ENCODE results near the gene TMEM259. TPM values are rescaled to one million over a fixed set of nuclear protein-coding genes. Genes with fewer than 3 reads are reported as not detected.

TMEM259 gene
- total and polyA plus RNA-seq, 2 of the 13 experiments (the other 11 are each of a cell fraction or from before 2014, with no cell fraction given) = 64.7 to 164 TPM

DNA sequence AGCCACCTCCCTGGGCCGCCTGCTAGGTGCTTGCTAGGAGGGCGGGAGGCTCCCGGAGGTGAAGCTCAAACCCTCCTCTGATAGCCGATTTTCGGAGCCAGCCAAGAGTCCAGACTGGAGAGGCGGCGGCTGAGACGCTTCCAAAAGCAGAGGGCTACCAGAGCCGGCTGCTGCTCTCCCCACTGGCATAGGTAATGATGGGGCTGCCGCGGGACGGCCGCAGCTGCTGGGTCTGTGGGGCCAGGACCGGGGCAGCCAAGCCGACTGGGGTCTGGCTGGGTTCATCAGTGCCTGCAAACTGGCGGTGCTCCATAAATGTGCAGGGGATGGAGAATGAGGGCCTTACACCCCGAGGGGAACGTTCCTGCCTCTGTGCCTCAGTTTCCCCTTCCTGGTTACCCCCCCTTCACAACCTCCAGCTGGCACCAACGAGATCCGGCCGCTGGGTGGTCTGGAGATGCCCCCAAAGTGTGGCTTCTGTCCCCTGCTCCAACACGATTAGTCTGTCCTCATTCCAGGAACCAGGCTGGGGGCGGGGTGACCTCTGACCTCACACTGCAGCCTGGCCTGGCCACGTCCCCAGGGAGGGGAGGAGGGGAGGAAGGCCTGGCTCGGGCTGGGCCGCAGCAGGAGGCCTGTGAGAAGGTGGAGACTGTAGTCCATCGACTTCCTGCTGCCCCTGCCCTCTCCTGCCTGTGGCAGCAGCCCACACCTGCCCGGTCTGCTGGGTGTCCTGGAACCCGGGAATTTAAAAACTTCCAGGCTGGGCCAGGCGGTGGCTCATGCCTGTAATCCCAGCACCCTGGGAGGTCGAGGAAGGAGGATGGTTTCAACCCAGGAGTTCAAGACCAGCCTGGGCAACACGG lies 40.6 kb downstream of the TMEM259 start (continued):
- TF ChIP-seq, protein P1, sequence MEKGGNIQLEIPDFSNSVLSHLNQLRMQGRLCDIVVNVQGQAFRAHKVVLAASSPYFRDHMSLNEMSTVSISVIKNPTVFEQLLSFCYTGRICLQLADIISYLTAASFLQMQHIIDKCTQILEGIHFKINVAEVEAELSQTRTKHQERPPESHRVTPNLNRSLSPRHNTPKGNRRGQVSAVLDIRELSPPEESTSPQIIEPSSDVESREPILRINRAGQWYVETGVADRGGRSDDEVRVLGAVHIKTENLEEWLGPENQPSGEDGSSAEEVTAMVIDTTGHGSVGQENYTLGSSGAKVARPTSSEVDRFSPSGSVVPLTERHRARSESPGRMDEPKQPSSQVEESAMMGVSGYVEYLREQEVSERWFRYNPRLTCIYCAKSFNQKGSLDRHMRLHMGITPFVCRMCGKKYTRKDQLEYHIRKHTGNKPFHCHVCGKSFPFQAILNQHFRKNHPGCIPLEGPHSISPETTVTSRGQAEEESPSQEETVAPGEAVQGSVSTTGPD (CRISPR knock-in tag; IDR thresholded peaks at IDR 0.05) = no peak
- TF ChIP-seq ZNF598 (CRISPR knock-in tag; IDR thresholded peaks at IDR 0.05; ENCODE audit: borderline replicate concordance) = 0 out of 2 replicates have a peak, but pooled peaks have one; percentile 51
- TF ChIP-seq, protein P2, sequence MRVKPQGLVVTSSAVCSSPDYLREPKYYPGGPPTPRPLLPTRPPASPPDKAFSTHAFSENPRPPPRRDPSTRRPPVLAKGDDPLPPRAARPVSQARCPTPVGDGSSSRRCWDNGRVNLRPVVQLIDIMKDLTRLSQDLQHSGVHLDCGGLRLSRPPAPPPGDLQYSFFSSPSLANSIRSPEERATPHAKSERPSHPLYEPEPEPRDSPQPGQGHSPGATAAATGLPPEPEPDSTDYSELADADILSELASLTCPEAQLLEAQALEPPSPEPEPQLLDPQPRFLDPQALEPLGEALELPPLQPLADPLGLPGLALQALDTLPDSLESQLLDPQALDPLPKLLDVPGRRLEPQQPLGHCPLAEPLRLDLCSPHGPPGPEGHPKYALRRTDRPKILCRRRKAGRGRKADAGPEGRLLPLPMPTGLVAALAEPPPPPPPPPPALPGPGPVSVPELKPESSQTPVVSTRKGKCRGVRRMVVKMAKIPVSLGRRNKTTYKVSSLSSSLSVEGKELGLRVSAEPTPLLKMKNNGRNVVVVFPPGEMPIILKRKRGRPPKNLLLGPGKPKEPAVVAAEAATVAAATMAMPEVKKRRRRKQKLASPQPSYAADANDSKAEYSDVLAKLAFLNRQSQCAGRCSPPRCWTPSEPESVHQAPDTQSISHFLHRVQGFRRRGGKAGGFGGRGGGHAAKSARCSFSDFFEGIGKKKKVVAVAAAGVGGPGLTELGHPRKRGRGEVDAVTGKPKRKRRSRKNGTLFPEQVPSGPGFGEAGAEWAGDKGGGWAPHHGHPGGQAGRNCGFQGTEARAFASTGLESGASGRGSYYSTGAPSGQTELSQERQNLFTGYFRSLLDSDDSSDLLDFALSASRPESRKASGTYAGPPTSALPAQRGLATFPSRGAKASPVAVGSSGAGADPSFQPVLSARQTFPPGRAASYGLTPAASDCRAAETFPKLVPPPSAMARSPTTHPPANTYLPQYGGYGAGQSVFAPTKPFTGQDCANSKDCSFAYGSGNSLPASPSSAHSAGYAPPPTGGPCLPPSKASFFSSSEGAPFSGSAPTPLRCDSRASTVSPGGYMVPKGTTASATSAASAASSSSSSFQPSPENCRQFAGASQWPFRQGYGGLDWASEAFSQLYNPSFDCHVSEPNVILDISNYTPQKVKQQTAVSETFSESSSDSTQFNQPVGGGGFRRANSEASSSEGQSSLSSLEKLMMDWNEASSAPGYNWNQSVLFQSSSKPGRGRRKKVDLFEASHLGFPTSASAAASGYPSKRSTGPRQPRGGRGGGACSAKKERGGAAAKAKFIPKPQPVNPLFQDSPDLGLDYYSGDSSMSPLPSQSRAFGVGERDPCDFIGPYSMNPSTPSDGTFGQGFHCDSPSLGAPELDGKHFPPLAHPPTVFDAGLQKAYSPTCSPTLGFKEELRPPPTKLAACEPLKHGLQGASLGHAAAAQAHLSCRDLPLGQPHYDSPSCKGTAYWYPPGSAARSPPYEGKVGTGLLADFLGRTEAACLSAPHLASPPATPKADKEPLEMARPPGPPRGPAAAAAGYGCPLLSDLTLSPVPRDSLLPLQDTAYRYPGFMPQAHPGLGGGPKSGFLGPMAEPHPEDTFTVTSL (CRISPR knock-in tag; IDR thresholded peaks at IDR 0.05; ENCODE audit: borderline replicate concordance) = peak; percentile 53; the same call in 1 of the 2 replicates
- no peak for TF ChIP-seq DNMT3B (CRISPR knock-in tag; conservative IDR thresholded peaks at IDR 0.05)
- peak; percentile 75 for TF ChIP-seq MIXL1 (CRISPR knock-in tag; IDR thresholded peaks at IDR 0.05)
- TF ChIP-seq POLR2AphosphoS5 (IDR thresholded peaks at IDR 0.05; ENCODE audit: low read depth, low read length) = peak; percentile 75
- TF ChIP-seq ZNF747 (CRISPR knock-in tag; IDR thresholded peaks at IDR 0.05; ENCODE audit: borderline replicate concordance) = peak; percentile 77; the same call in 1 of the 2 replicates
- no peak for TF ChIP-seq ZNF703 (CRISPR knock-in tag; IDR thresholded peaks at IDR 0.05; ENCODE audit: borderline replicate concordance)
- no peak for TF ChIP-seq TBP (CRISPR knock-in tag; IDR thresholded peaks at IDR 0.05)
- peak; percentile 83; the same call in 1 of the 2 replicates for TF ChIP-seq ZSCAN21 (CRISPR knock-in tag; IDR thresholded peaks at IDR 0.05; ENCODE audit: borderline replicate concordance)
- TF ChIP-seq ZNF891 (CRISPR knock-in tag; IDR thresholded peaks at IDR 0.05) = no peak; the same call in 1 of the 2 replicates
- TF ChIP-seq, protein P3, sequence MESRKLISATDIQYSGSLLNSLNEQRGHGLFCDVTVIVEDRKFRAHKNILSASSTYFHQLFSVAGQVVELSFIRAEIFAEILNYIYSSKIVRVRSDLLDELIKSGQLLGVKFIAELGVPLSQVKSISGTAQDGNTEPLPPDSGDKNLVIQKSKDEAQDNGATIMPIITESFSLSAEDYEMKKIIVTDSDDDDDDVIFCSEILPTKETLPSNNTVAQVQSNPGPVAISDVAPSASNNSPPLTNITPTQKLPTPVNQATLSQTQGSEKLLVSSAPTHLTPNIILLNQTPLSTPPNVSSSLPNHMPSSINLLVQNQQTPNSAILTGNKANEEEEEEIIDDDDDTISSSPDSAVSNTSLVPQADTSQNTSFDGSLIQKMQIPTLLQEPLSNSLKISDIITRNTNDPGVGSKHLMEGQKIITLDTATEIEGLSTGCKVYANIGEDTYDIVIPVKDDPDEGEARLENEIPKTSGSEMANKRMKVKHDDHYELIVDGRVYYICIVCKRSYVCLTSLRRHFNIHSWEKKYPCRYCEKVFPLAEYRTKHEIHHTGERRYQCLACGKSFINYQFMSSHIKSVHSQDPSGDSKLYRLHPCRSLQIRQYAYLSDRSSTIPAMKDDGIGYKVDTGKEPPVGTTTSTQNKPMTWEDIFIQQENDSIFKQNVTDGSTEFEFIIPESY (CRISPR knock-in tag; IDR thresholded peaks at IDR 0.05) = no peak; the same call in 1 of the 2 replicates
- TF ChIP-seq HMGA1 (CRISPR knock-in tag; conservative IDR thresholded peaks at IDR 0.05) = no peak
- peak; percentile 67; the same call in 1 of the 2 replicates for TF ChIP-seq HBP1 (CRISPR knock-in tag; IDR thresholded peaks at IDR 0.05; ENCODE audit: low read depth)
- TF ChIP-seq SMAD3 (CRISPR knock-in tag; IDR thresholded peaks at IDR 0.05) = no peak
- peak; percentile 93 for TF ChIP-seq BCL6 (CRISPR knock-in tag; IDR thresholded peaks at IDR 0.05)
- peak; percentile 61; the same call in 1 of the 2 replicates for TF ChIP-seq JUND (CRISPR knock-in tag; IDR thresholded peaks at IDR 0.05)
- TF ChIP-seq ZNF761 (CRISPR knock-in tag; conservative IDR thresholded peaks at IDR 0.05) = no peak; the same call in 1 of the 2 replicates
- TF ChIP-seq SAP130 (CRISPR knock-in tag; IDR thresholded peaks at IDR 0.05; ENCODE audit: low read depth) = peak; percentile 92
- TF ChIP-seq IKZF1 (IDR thresholded peaks at IDR 0.05) = no peak

Measured in HepG2 (cell line).